ENCODE results near the gene TRAPPC12.
"Not testable (repeated sequence)": the region's sequence is repeated elsewhere in the genome, so short reads cannot be mapped to it uniquely, and the experiment has no call there.

TRAPPC12 gene

GRCh38 chr2:3355951-3356569 lies 23.4 kb upstream of the TRAPPC12 start:
- no peak overlapping the region for H3K27ac ChIP-seq (ENCODE audit: poor library complexity, severe bottlenecking)

GRCh38 chr2:3356799-3357198 lies 22.7 kb upstream of the TRAPPC12 start:
- no peaks in the 10 kb centered on the region for H3K9me3 ChIP-seq (ENCODE audit: severe bottlenecking)
- H3K27ac ChIP-seq (ENCODE audit: poor library complexity, severe bottlenecking) = no peak overlapping the region
- DNase-seq (ENCODE audit: low spot score) (no peak), ATAC-seq (ENCODE audit: low read depth) (no peak)
- TF ChIP-seq CTCF (IDR thresholded peaks at IDR 0.05; ENCODE audit: poor library complexity, severe bottlenecking) = no peak
- no peaks in the 10 kb centered on the region for H3K27me3 ChIP-seq (ENCODE audit: insufficient read depth, poor library complexity, severe bottlenecking)
- H3K4me1 ChIP-seq (ENCODE audit: insufficient read depth, poor library complexity, severe bottlenecking) = no peaks in the 10 kb centered on the region
- no peak overlapping the region for H3K4me3 ChIP-seq (ENCODE audit: severe bottlenecking)
- peaks cover 22% of the 10 kb centered on the region for H3K36me3 ChIP-seq (ENCODE audit: low read depth)

More at GRCh38 chr2:3355951-3356569, 23.4 kb upstream of the TRAPPC12 start:
- ATAC-seq (ENCODE audit: low read depth) (no peak), DNase-seq (ENCODE audit: low spot score) (no peak)
- no peak for TF ChIP-seq CTCF (IDR thresholded peaks at IDR 0.05; ENCODE audit: poor library complexity, severe bottlenecking)
- Histone ChIP-seq H3K4me1 (ENCODE audit: insufficient read depth, poor library complexity, severe bottlenecking) (no peaks in the 10 kb centered on the region), H3K36me3 (ENCODE audit: low read depth) (peaks cover 26% of the 10 kb centered on the region), H3K9me3 (ENCODE audit: severe bottlenecking) (no peaks in the 10 kb centered on the region), H3K4me3 (ENCODE audit: severe bottlenecking) (no peak overlapping the region), H3K27me3 (ENCODE audit: insufficient read depth, poor library complexity, severe bottlenecking) (no peaks in the 10 kb centered on the region)

GRCh38 chr2:3357446-3357845 lies 22.0 kb upstream of the TRAPPC12 start:
- not testable (repeated sequence) for H3K4me1 ChIP-seq (ENCODE audit: insufficient read depth, poor library complexity, severe bottlenecking); H3K27me3 ChIP-seq (ENCODE audit: insufficient read depth, poor library complexity, severe bottlenecking); DNase-seq (ENCODE audit: low spot score); H3K4me3 ChIP-seq (ENCODE audit: severe bottlenecking); ATAC-seq (ENCODE audit: low read depth); H3K9me3 ChIP-seq (ENCODE audit: severe bottlenecking); H3K27ac ChIP-seq (ENCODE audit: poor library complexity, severe bottlenecking)
- H3K36me3 ChIP-seq (ENCODE audit: low read depth) = peaks cover 22% of the 10 kb centered on the region

- DNase-seq (ENCODE audit: low spot score) (no peak), ATAC-seq (ENCODE audit: low read depth) (no peak)
- H3K4me1 ChIP-seq (ENCODE audit: insufficient read depth, poor library complexity, severe bottlenecking) = no peaks in the 10 kb centered on the region
- H3K27ac ChIP-seq (ENCODE audit: poor library complexity, severe bottlenecking) = no peak overlapping the region
- peaks cover 18% of the 10 kb centered on the region for H3K36me3 ChIP-seq (ENCODE audit: low read depth)
- TF ChIP-seq CTCF (IDR thresholded peaks at IDR 0.05; ENCODE audit: poor library complexity, severe bottlenecking) = no peak
- H3K9me3 ChIP-seq (ENCODE audit: severe bottlenecking) = no peaks in the 10 kb centered on the region
- H3K27me3 ChIP-seq (ENCODE audit: insufficient read depth, poor library complexity, severe bottlenecking) = no peaks in the 10 kb centered on the region
- no peak overlapping the region for H3K4me3 ChIP-seq (ENCODE audit: severe bottlenecking)
Observed at GRCh38 chr2:3357926-3358325, 21.6 kb upstream of the TRAPPC12 start.

GRCh38 chr2:3361518-3362389 lies 17.7 kb upstream of the TRAPPC12 start:
- Histone ChIP-seq H3K27me3 (ENCODE audit: insufficient read depth, poor library complexity, severe bottlenecking) (no peaks in the 10 kb centered on the region), H3K9me3 (ENCODE audit: severe bottlenecking) (no peaks in the 10 kb centered on the region), H3K4me1 (ENCODE audit: insufficient read depth, poor library complexity, severe bottlenecking) (no peaks in the 10 kb centered on the region), H3K36me3 (ENCODE audit: low read depth) (no peaks in the 10 kb centered on the region), H3K4me3 (ENCODE audit: severe bottlenecking) (no peak overlapping the region), H3K27ac (ENCODE audit: poor library complexity, severe bottlenecking) (no peak overlapping the region)
- no peak for TF ChIP-seq CTCF (IDR thresholded peaks at IDR 0.05; ENCODE audit: poor library complexity, severe bottlenecking)
- ATAC-seq (ENCODE audit: low read depth) (no peak), DNase-seq (ENCODE audit: low spot score) (no peak)
